DOHH2 (cell line): Measurements from ENCODE around the gene GCLC.

Experiments
- H3F3A ChIP-seq: fragments of 200-600 bp; sonication (generic), shearing (Covaris generic); 2 replicates; pipeline ENCODE4 v1.6.0; 2016; ENCODE audit warnings: antibody characterized with exemption, mild to moderate bottlenecking; ENCODE audit not compliant: control insufficient read depth, insufficient read depth
- H3K27ac ChIP-seq: fragments of 200-600 bp; sonication (generic); 2 replicates; pipeline ENCODE4 v1.5.1; 2014; ENCODE audit warnings: low read depth, mild to moderate bottlenecking, low read length, moderate library complexity
- H3K27me3 ChIP-seq: fragments of 200-600 bp; sonication (generic); 2 replicates; pipeline ENCODE4 v1.6.1; 2014; ENCODE audit warnings: mild to moderate bottlenecking, low read length, mixed read lengths; ENCODE audit not compliant: control insufficient read depth
- H3K36me3 ChIP-seq: fragments of 200-600 bp; sonication (generic); 2 replicates; pipeline ENCODE4 v1.6.1; 2014; ENCODE audit warnings: mild to moderate bottlenecking, low read length, moderate library complexity, mixed read lengths; ENCODE audit not compliant: control insufficient read depth
- H3K4me1 ChIP-seq: fragments of 200-600 bp; sonication (generic); 2 replicates; pipeline ENCODE4 v1.6.1; 2014; ENCODE audit warnings: mild to moderate bottlenecking, low read length, mixed read lengths; ENCODE audit not compliant: control insufficient read depth
- H3K4me2 ChIP-seq: fragments of 200-600 bp; sonication (generic); 2 replicates; pipeline ENCODE4 v1.6.0; 2014; ENCODE audit warnings: mild to moderate bottlenecking, low read length, moderate library complexity
- H3K4me3 ChIP-seq: fragments of 200-600 bp; sonication (generic); 2 replicates; pipeline ENCODE4 v1.5.1; 2014; ENCODE audit warnings: mild to moderate bottlenecking, low read length, mixed read lengths
- H3K79me2 ChIP-seq: fragments of 200-600 bp; sonication (generic); 2 replicates; pipeline ENCODE4 v1.6.1; 2014; ENCODE audit warnings: mild to moderate bottlenecking, low read length, mixed read lengths; ENCODE audit not compliant: control insufficient read depth
- H3K9me2 ChIP-seq: fragments of 200-600 bp; sonication (generic); replicated peaks from 2 replicates; pipeline ENCODE4 v1.6.1; 2014; ENCODE audit warnings: mild to moderate bottlenecking, low read length, mixed read lengths; ENCODE audit not compliant: control insufficient read depth
- H3K9me3 ChIP-seq: fragments of 200-600 bp; sonication (generic); 2 replicates; pipeline ENCODE4 v1.6.1; 2014; ENCODE audit warnings: antibody characterized with exemption, low read length, mixed read lengths; ENCODE audit not compliant: control insufficient read depth, insufficient read depth
- H4K20me1 ChIP-seq: fragments of 200-600 bp; sonication (generic); 2 replicates; pipeline ENCODE4 v1.6.0; 2014; ENCODE audit warnings: low read depth, mild to moderate bottlenecking, antibody characterized with exemption, low read length, moderate library complexity; ENCODE audit not compliant: control insufficient read depth, insufficient read depth
- CTCF ChIP-seq: fragments of 200-600 bp; sonication (generic); IDR thresholded peaks from one replicate; pipeline ENCODE4 v1.5.1; 2014; ENCODE audit warnings: antibody characterized with exemption, mild to moderate bottlenecking, low read depth, low read length; ENCODE audit not compliant: poor library complexity, severe bottlenecking
- EZH2phosphoT487 ChIP-seq: fragments of 200-600 bp; sonication (generic); IDR thresholded peaks from 2 replicates; pipeline ENCODE4 v1.6.1; 2017; ENCODE audit warnings: borderline replicate concordance, mild to moderate bottlenecking, antibody characterized with exemption, low read length, moderate library complexity, mixed read lengths

The GCLC gene

DNA sequence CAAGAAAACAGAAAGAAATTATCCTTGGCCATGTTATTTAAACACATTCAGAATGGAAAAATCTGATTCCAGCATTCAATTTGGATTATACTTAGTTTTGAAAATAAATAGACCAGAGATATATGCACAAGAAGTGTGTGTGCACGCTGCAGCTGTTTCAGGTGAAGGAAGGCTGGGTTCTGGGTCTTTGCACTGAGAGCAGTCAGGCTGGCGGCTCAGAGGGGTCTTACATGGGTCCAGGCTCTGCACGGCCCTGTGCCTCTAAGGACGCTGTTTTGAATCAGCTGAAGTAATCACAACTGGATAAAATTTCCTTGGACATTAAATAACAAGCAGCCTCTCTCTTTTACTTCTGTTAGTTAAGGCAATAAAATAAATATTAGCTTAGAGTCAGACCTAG lies 31.8 kb downstream of the GCLC start:
- no peaks in the 10 kb centered on the region for H3K4me1 ChIP-seq
- no peak overlapping the region for H3K4me2 ChIP-seq
- no peaks in the 10 kb centered on the region for H3K27me3 ChIP-seq
- peaks cover 14% of the 10 kb centered on the region for H3K36me3 ChIP-seq
- no peak overlapping the region for H3K27ac ChIP-seq
- TF ChIP-seq EZH2phosphoT487 (no peak), CTCF (no peak)
- no peaks in the 10 kb centered on the region for H3K9me3 ChIP-seq
- no peaks in the 10 kb centered on the region for H3K79me2 ChIP-seq
- H3K4me3 ChIP-seq: no peak overlapping the region
- no peaks in the 10 kb centered on the region for H3F3A ChIP-seq
- H3K9me2 ChIP-seq: no peaks in the 10 kb centered on the region
- no peaks in the 10 kb centered on the region for H4K20me1 ChIP-seq

DNA sequence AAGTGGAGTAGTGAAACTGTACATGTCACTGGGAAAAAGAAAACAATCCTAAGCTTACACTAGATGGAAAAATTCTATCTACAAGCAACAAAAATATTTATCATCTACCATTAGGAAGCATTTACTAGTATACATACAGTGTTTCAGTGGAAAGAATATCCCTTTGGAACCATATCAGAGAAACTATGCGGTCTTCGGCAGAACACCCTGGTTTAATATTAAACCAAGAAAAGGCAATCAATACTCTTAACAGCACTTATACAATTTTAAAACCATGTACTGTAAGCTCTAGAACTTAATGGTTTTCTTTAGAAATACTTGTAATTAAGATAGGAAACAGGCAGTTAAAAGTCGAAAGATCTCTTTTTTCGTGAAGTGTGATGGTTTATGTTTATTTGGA lies 32.3 kb downstream of the GCLC start:
- H3F3A ChIP-seq: no peaks in the 10 kb centered on the region
- H3K36me3 ChIP-seq: peaks cover 14% of the 10 kb centered on the region
- no peaks in the 10 kb centered on the region for H4K20me1 ChIP-seq
- H3K79me2 ChIP-seq: no peaks in the 10 kb centered on the region
- H3K27ac ChIP-seq: no peak overlapping the region
- no peak for TF ChIP-seq EZH2phosphoT487
- no peak for TF ChIP-seq CTCF
- no peaks in the 10 kb centered on the region for H3K27me3 ChIP-seq
- H3K9me3 ChIP-seq: no peaks in the 10 kb centered on the region
- no peak overlapping the region for H3K4me3 ChIP-seq
- no peaks in the 10 kb centered on the region for H3K4me1 ChIP-seq
- H3K4me2 ChIP-seq: no peak overlapping the region
- no peaks in the 10 kb centered on the region for H3K9me2 ChIP-seq

- H3K27ac ChIP-seq: no peak overlapping the region
- no peak overlapping the region for H3K4me3 ChIP-seq
- H3K4me2 ChIP-seq: no peak overlapping the region
- H3K9me2 ChIP-seq: no peaks in the 10 kb centered on the region
- no peaks in the 10 kb centered on the region for H3K4me1 ChIP-seq
- no peaks in the 10 kb centered on the region for H3K79me2 ChIP-seq
- H3K36me3 ChIP-seq: peaks cover 19% of the 10 kb centered on the region
- H4K20me1 ChIP-seq: no peaks in the 10 kb centered on the region
- no peaks in the 10 kb centered on the region for H3K9me3 ChIP-seq
- no peaks in the 10 kb centered on the region for H3K27me3 ChIP-seq
- no peak for TF ChIP-seq CTCF
- TF ChIP-seq EZH2phosphoT487: no peak
- no peaks in the 10 kb centered on the region for H3F3A ChIP-seq
These were observed 34.2 kb downstream of the GCLC start for GRCh38 chr6:53510746-53511145.

DNA sequence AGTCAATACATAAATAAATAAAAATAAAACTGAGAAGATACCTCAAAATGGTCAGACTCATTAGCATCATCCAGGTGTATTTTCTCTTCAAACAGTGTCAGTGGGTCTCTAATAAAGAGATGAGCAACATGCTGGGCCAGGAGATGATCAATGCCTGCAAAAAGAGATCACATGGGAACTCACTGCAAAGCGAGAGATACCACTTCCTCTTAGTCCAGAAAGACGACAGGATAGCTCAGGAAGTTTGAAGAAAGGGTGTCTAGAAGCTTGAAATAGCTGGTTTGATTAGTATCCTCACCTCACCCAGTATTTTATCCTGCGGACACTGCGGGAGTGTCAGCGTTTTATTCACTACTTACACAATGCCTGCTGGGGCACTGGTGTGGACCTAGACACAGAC lies 38.0 kb downstream of the GCLC start:
- no peaks in the 10 kb centered on the region for H3K9me3 ChIP-seq
- H3K27me3 ChIP-seq: no peaks in the 10 kb centered on the region
- no peak overlapping the region for H3K4me2 ChIP-seq
- peaks cover 12% of the 10 kb centered on the region for H3K36me3 ChIP-seq
- no peaks in the 10 kb centered on the region for H3K79me2 ChIP-seq
- no peaks in the 10 kb centered on the region for H3F3A ChIP-seq
- no peaks in the 10 kb centered on the region for H3K4me1 ChIP-seq
- H3K9me2 ChIP-seq: no peaks in the 10 kb centered on the region
- no peaks in the 10 kb centered on the region for H4K20me1 ChIP-seq
- TF ChIP-seq EZH2phosphoT487: no peak
- TF ChIP-seq CTCF: no peak
- H3K4me3 ChIP-seq: no peak overlapping the region
- H3K27ac ChIP-seq: no peak overlapping the region
